Spleen (tissue), 7 donors: ENCODE data around the gene KLC3.

Experiments
- CTCF ChIP-seq, 11 experiments: fragments of 200-600 bp in 7 of 11; fragments of 450-650 bp in 4 of 11; sonication (generic) in 4 of 11; IDR thresholded peaks in 8 of 11; conservative IDR thresholded peaks in 3 of 11; 1 replicate in 7 of 11; 2 replicates in 4 of 11; pipeline versions ENCODE4 v1.4.0 to v1.8.0; 2016 to 2021; ENCODE audit warnings: antibody characterized with exemption in 11 of 11, inconsistent platforms in 4 of 11, mild to moderate bottlenecking in 1 of 11
- POLR2A ChIP-seq, 3 donors: fragments of 450-650 bp; IDR thresholded peaks; one replicate each; pipeline ENCODE4 v1.5.1; 2017; ENCODE audit warnings: antibody characterized with exemption in 3 of 3, mild to moderate bottlenecking in 1 of 3
- donor health status: DM: no; HTN: no; CAD: no; lungs with moderate emphysema.
- donor health status: DM: no; HTN: no; CAD: no.
- donor health status: DM: no; HTN: no; CAD: no.

- TF ChIP-seq CTCF (IDR thresholded peaks at IDR 0.05 in 8 of 11, conservative IDR thresholded peaks at IDR 0.05 in 3 of 11), result no peak
- TF ChIP-seq POLR2A (IDR thresholded peaks at IDR 0.05), result no peak
Observed at GRCh38 chr19:45352471-45352870, 11.9 kb downstream of the KLC3 start.
